ENCODE measurements around the gene POLD2. TPM values are rescaled to one million over a fixed set of nuclear protein-coding genes. Genes with fewer than 3 reads are reported as not detected.

Gene POLD2
- total and polyA plus RNA-seq, 2 of the 8 experiments (the other 6 are each of a cell fraction or from before 2014, with no cell fraction given): 148 to 214 TPM

GRCh38 chr7:44107961-44108767 is 15.2 kb downstream of the POLD2 start:
- Histone ChIP-seq H3K27me3 (replicated peaks in 1 of 4; ENCODE audit: control insufficient read depth in 3 of 4, extremely low read depth in 1 of 4, insufficient read depth in 3 of 4, low read length in 3 of 4) (peaks cover 0 to 18% (median 13%) of the 10 kb centered on the region in 4 experiments; a peak in 6 of 7 replicates), H2BK5ac (ENCODE audit: low read depth, low read length) (no peak overlapping the region), H4K20me1 (replicated peaks in 1 of 2; ENCODE audit: control insufficient read depth in 1 of 2, insufficient read depth in 2 of 2, low read length in 2 of 2) (peaks cover 2 to 6% of the 10 kb centered on the region in 2 experiments), H3K79me1 (ENCODE audit: low read depth, low read length) (peaks cover 4% of the 10 kb centered on the region; the same call in 1 of the 2 replicates), H3K23ac (ENCODE audit: insufficient read length) (no peak overlapping the region), H4K8ac (ENCODE audit: extremely low read depth, insufficient read depth, low read length) (no peak overlapping the region), H3K36me3 (ENCODE audit: control insufficient read depth in 2 of 4, insufficient read depth in 4 of 4, low read length in 3 of 4) (no peaks in the 10 kb centered on the region; a peak in 2 of 8 replicates), H4K91ac (replicated peaks; ENCODE audit: insufficient read length, low read length) (no peak overlapping the region), H2AFZ (ENCODE audit: low read length) (no peak overlapping the region), H3K4me1 (replicated peaks in 1 of 4; ENCODE audit: control insufficient read depth in 3 of 4, insufficient read depth in 4 of 4, low read length in 3 of 4) (peaks cover 0 to 14% (median 9%) of the 10 kb centered on the region in 4 experiments; a peak in 6 of 7 replicates), H3K56ac (replicated peaks; ENCODE audit: insufficient read length, low read depth, low read length) (no peak overlapping the region), H4K5ac (ENCODE audit: insufficient read length, low read depth, low read length) (no peak overlapping the region), H3K79me2 (ENCODE audit: control insufficient read depth in 1 of 2, insufficient read depth in 2 of 2, low read length in 2 of 2) (no peaks in the 10 kb centered on the region; a peak in 1 of 4 replicates), H3K4ac (replicated peaks; ENCODE audit: insufficient read length, low read depth, low read length) (no peak overlapping the region), H2BK15ac (ENCODE audit: low read length) (no peak overlapping the region), H3K9me3 (ENCODE audit: insufficient read depth in 2 of 2, low read depth in 1 of 2, low read length in 1 of 2) (no peaks in the 10 kb centered on the region), H3K18ac (ENCODE audit: extremely low read depth, low read length) (no peak overlapping the region), H3K9ac (replicated peaks in 1 of 4; ENCODE audit: extremely low read depth in 1 of 4, low read depth in 3 of 4, low read length in 3 of 4) (no peak overlapping the region), H3K14ac (ENCODE audit: insufficient read length) (no peak overlapping the region), H3K4me3 (ENCODE audit: extremely low read depth in 1 of 4, insufficient read depth in 2 of 4, low read depth in 3 of 4, low read length in 4 of 4) (no peak overlapping the region), H3K23me2 (ENCODE audit: low read depth, low read length) (peaks cover 15% of the 10 kb centered on the region), H2BK20ac (ENCODE audit: low read length) (no peak overlapping the region), H2AK5ac (ENCODE audit: low read depth, low read length) (no peak overlapping the region), H3K4me2 (ENCODE audit: insufficient read depth in 1 of 2, low read depth in 2 of 2, low read length in 2 of 2) (no peak overlapping the region), H3K27ac (ENCODE audit: low read depth, low read length) (no peak overlapping the region), H2BK120ac (replicated peaks; ENCODE audit: low read depth, low read length) (no peak overlapping the region), H2BK12ac (ENCODE audit: low read depth, low read length) (no peak overlapping the region)
- DNase-seq (ENCODE audit: low read depth in 1 of 2, low spot score in 2 of 2): no peak
- CTCF ChIA-PET (ENCODE audit: partially characterized antibody): interaction anchor here (0.9 to 2.4 kb wide), 4 partner anchors 15 to 133 kb away, joined by 3 to 11 read pairs (median 3); partner anchors contain the start of gene POLD2
- POLR2A ChIA-PET (ENCODE audit: partially characterized antibody): interaction anchor here (1.7 kb wide), 1 partner anchor 14 kb away, joined by 6 read pairs; the partner anchor contains the start of gene POLD2
- TF ChIP-seq RBBP5 (IDR thresholded peaks at IDR 0.05; ENCODE audit: borderline replicate concordance, low read depth, low read length) (no peak), MAFK (IDR thresholded peaks at IDR 0.05; ENCODE audit: low read depth, low read length) (no peak), POLR2A (IDR thresholded peaks at IDR 0.05; ENCODE audit: control extremely low read depth in 1 of 2, low read depth in 2 of 2, low read length in 2 of 2) (no peak), RXRA (IDR thresholded peaks at IDR 0.05; ENCODE audit: insufficient read depth, low read depth, low read length) (no peak), KDM4A (IDR thresholded peaks at IDR 0.05; ENCODE audit: low read depth, low read length, severe bottlenecking) (no peak), SIRT6 (IDR thresholded peaks at IDR 0.05; ENCODE audit: low read length) (no peak), ZNF274 (IDR thresholded peaks at IDR 0.05; ENCODE audit: borderline replicate concordance, extremely low read depth, low read length) (no peak), CHD1 (IDR thresholded peaks at IDR 0.05; ENCODE audit: low read depth, low read length) (no peak), NRF1 (IDR thresholded peaks at IDR 0.05; ENCODE audit: low read depth, low read length) (no peak), SP1 (IDR thresholded peaks at IDR 0.05; ENCODE audit: low read depth, low read length) (no peak), GTF2F1 (IDR thresholded peaks at IDR 0.05; ENCODE audit: borderline replicate concordance, low read depth, low read length) (no peak)
- WGBS, 2 experiments (ENCODE audit: extremely low coverage in 1 of 2, insufficient coverage in 1 of 2, insufficient read length in 1 of 2, insufficient replicate concordance in 2 of 2, low coverage in 1 of 2, low lambda C conversion rate in 2 of 2, missing lambda C conversion rate in 1 of 2): 88% methylated on average over 16 of the region's 21 CpGs; no CpG with 5 or more reads in 1 of the 2 experiments
- FAIRE-seq: no peak

Measured in H1 (cell line).